Activated T-helper 1 cell treated with anti-CD3 and anti-CD28 coated beads, Interleukin-2, amount 50 U/mL, for 16 hours (primary cell): Measurements from ENCODE around the gene HSPA8.

Source experiments
- DNase-seq, 2 donors: peaks; one replicate each; pipeline ENCODE4 v3.0.0-alpha.2; 2020; ENCODE audit warnings: low read depth in 1 of 2, low spot score in 1 of 2

The HSPA8 gene

DNA sequence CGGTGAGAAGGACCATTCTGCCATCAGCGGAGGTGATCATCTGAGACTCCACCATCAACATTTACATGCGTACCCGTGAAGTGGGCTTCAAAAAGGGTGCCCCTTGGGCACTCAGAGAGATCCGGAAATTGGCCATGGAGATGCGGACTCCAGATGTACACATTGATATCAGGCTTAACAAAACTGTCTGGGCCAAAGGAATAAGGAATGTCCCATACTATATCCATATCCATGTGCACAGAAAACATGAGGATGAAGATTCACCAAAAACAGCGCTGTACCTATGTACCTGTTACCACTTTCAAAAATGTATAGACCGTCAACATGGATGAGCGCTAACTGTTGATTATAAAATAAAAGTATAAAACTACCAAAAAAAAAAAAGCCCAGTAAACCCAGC lies 10.8 kb downstream of the HSPA8 start:
- no peak for DNase-seq

DNA sequence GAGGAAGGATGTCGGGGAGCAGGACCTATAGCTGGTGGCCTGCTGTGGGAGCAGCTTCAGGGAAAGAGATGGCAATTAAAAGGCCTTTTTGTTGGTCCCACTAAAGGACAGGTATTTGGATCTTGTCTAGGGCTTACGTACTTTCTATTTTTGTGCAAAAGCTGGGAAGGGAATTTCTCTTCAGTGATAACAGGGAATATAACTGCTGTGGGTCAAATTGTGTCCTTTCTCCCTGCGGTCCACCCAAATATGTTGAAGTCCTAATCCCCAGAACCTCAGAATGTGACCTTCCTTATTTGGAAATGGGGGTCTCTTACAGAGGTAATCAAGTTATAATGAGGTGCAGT lies 14.0 kb downstream of the HSPA8 start:
- DNase-seq: no peak

- DNase-seq: no peak
Measured at GRCh38 chr11:123047266-123047946, 14.5 kb downstream of the HSPA8 start.

GRCh38 chr11:123046473-123047259 lies 15.3 kb downstream of the HSPA8 start:
- DNase-seq: no peak

GRCh38 chr11:123045101-123045500 lies 16.8 kb downstream of the HSPA8 start:
- no peak for DNase-seq

- DNase-seq: no peak
Measured at GRCh38 chr11:123041185-123041584, 20.8 kb downstream of the HSPA8 start.

GRCh38 chr11:123040111-123040432 lies 21.9 kb downstream of the HSPA8 start:
- DNase-seq: no peak

GRCh38 chr11:123035831-123036230 lies 26.1 kb downstream of the HSPA8 start:
- no peak for DNase-seq

DNA sequence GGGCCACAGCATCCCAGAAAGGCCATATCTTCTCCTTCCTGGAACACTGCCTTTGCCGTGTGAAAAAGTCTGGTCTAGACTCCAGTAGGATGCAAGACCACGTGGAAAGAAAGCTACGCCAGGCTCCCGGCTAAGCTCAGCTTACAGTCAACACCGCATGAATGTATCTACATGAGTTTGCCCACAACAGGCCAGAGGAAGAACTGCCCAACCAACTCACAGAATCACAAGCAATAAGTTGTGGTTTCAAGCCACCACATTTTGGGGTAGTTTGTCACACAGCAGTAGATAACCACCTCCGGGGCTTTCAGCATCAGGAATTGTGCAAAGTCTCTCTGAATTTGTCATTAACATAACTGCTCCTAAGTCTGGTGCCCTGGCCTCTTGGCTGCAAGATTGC lies 27.3 kb downstream of the HSPA8 start:
- DNase-seq: no peak

DNA sequence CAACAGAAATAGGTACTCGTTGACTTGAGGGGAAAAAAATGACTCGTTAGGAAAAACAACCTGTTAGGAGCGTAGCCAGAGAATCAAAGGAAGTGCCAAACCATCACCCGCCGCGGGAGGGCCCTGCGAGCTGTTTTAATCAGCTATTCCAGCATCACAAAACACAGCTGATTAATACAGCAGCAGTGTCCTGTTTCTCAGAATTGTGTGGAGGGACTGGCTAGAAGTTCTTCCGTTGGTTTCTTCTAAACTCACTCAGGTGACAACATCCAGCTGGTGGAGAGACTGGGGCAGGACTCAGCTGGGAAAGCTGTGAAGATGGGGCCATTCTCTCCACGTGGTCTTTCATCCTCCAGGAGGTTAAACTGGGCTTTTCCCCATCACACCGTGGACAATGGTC lies 28.0 kb downstream of the HSPA8 start:
- DNase-seq: no peak

- no peak for DNase-seq
Measured at GRCh38 chr11:123030517-123030916, 31.4 kb downstream of the HSPA8 start.

- DNase-seq: no peak
Measured at GRCh38 chr11:123020968-123021367, 41.0 kb downstream of the HSPA8 start.

DNA sequence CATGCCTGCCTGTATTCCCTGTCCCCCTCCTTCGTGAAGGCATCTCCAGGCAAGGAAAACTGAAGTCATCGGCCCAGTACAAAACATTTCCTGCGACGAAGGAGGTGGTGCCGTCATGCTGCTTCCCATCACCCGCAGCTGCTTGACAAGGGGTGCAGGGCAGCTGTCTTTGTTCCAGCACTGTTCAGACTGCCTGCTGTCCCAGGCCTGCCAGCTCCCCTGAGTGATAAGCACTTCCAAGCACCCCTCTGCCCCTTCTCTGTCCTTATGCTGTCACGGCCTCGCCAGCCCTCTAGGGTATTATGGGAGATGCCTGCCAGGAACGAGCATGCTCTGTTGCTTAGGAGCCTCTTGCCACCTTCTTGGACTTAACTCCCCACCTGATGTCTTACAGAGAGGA lies 43.2 kb downstream of the HSPA8 start:
- no peak for DNase-seq

DNA sequence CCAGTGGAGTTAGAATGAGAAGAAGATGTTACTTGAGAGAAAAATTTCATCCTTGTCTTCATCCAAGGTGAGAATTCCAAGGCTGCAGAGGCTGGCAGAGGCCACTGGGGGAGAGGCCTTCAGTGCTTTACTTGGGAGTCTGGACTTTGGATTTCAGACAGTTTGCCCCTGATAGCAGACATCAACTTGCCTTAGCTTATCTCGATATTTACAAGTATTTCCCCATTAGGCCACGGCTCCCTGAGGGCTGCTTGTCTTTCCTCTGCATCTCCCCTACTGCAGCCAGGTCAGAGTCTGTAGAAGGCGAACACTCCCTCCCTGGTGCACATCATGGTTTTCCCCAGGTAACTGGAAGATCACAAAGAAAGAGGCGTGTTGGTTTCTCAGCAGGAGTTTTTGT lies 50.4 kb downstream of the HSPA8 start:
- no peak for DNase-seq
